GM19438 (cell line): ENCODE measurements around the gene RNF183.
"Not testable (repeated sequence)": the region's sequence is repeated elsewhere in the genome, so short reads cannot be mapped to it uniquely, and the experiment has no call there.

Source experiments
- ATAC-seq: cut with Tn5 transposase; IDR thresholded peaks from one replicate; pipeline ENCODE4 v1.9.1; 2021; ENCODE audit warnings: low read depth; ENCODE audit not compliant: unreplicated experiment

Gene RNF183

GRCh38 chr9:113275157-113276131 is 27.7 kb downstream of the RNF183 start, which contains the start of the genes CDC26 and PRPF4:
Gene CDC26 (minus strand): TSS chr9:113275572. CDS start chr9:113272507, 3,065 bp downstream.
Gene PRPF4 (plus strand): TSS chr9:113275658. CDS start chr9:113275744, 86 bp downstream.
- ATAC-seq = peak; percentile 99

GRCh38 chr9:113274474-113275156 is 28.6 kb downstream of the RNF183 start:
- no peak for ATAC-seq

GRCh38 chr9:113269871-113270270 is 33.3 kb downstream of the RNF183 start:
- ATAC-seq = no peak

- no peak for ATAC-seq
Observed at GRCh38 chr9:113269355-113269754, 33.8 kb downstream of the RNF183 start.

- ATAC-seq = no peak
Observed at GRCh38 chr9:113267911-113268566, 35.1 kb downstream of the RNF183 start.

- ATAC-seq = no peak
Observed at GRCh38 chr9:113266174-113266573, 37.0 kb downstream of the RNF183 start.

GRCh38 chr9:113261917-113262671 is 41.1 kb downstream of the RNF183 start:
- ATAC-seq = no peak

- no peak for ATAC-seq
Observed at GRCh38 chr9:113258282-113258681, 44.9 kb downstream of the RNF183 start.

- no peak for ATAC-seq
Observed at GRCh38 chr9:113257863-113258262, 45.3 kb downstream of the RNF183 start.

- ATAC-seq = no peak
Observed at GRCh38 chr9:113255438-113255837, 47.7 kb downstream of the RNF183 start.

GRCh38 chr9:113254991-113255390 is 48.2 kb downstream of the RNF183 start:
- no peak for ATAC-seq

GRCh38 chr9:113250807-113251206 is 52.4 kb downstream of the RNF183 start:
- no peak for ATAC-seq

GRCh38 chr9:113249661-113250060 is 53.5 kb downstream of the RNF183 start:
- ATAC-seq = not testable (repeated sequence)

- ATAC-seq = no peak
Observed at GRCh38 chr9:113247640-113248039, 55.5 kb downstream of the RNF183 start.
